Panc1 (cell line): Measurements from ENCODE around the gene PHKB. TPM values are rescaled to one million over a fixed set of nuclear protein-coding genes. Genes with fewer than 3 reads are reported as not detected.

ENCODE experiments used
- ATAC-seq: fragments of 200-7000 bp; cut with Tn5 transposase; 2 replicates; pipeline ENCODE4 v1.9.1; 2020; ENCODE audit warnings: mild to moderate bottlenecking, moderate library complexity
- BruUV-seq: library from RNA; stranded (reverse); fragments of 400-500 nt; replicated peaks from 2 replicates; lab custom pipeline; 2021; lab: Mats Ljungman, UMichigan
- CTCF ChIA-PET: fragments of 300-600 bp; sonication (Branson Sonifier 250); formaldehyde crosslinking; loops from one replicate; lab custom pipeline; 2022; ENCODE audit warnings: antibody characterized with exemption; lab: Charles Lee
- POLR2A ChIA-PET: fragments of 300-600 bp; sonication (Branson Sonifier 250); formaldehyde crosslinking; loops from one replicate; lab custom pipeline; 2022; ENCODE audit warnings: antibody characterized with exemption; lab: Charles Lee
- DNase-seq: peaks from one replicate; pipeline ENCODE4 v3.0.0-alpha.2; 2010; ENCODE audit warnings: low read depth, low spot score
- H3K27ac ChIP-seq: 2 replicates; pipeline ENCODE4 v1.5.1; 2011; ENCODE audit warnings: mild to moderate bottlenecking, low read length, inconsistent platforms
- H3K27me3 ChIP-seq: fragments of 200-500 bp; sonication (Bioruptor generic); 2 replicates; pipeline ENCODE4 v1.6.0; 2014; ENCODE audit warnings: low read length, inconsistent platforms; ENCODE audit not compliant: control insufficient read depth, insufficient read depth
- H3K36me3 ChIP-seq: fragments of 200-500 bp; sonication (Bioruptor generic); 2 replicates; pipeline ENCODE4 v1.5.1; 2014; ENCODE audit warnings: inconsistent platforms, mild to moderate bottlenecking, low read length, moderate library complexity; ENCODE audit not compliant: control insufficient read depth, insufficient read depth
- H3K4me1 ChIP-seq: 2 replicates; pipeline ENCODE4 v1.5.1; 2011; ENCODE audit warnings: inconsistent platforms, mild to moderate bottlenecking, low read length, moderate library complexity; ENCODE audit not compliant: control insufficient read depth, insufficient read depth
- H3K4me3 ChIP-seq, 2 experiments: 2 replicates each; pipeline ENCODE4 v1.5.1; 2011 to 2012; ENCODE audit warnings: low read depth in 2 of 2, low read length in 2 of 2, mild to moderate bottlenecking in 2 of 2, inconsistent platforms in 1 of 2, moderate library complexity in 1 of 2
- H3K9me3 ChIP-seq: fragments of 200-500 bp; sonication (Bioruptor generic); 2 replicates; pipeline ENCODE4 v1.5.1; 2014; ENCODE audit warnings: low read depth, mild to moderate bottlenecking, inconsistent platforms, low read length, moderate library complexity; ENCODE audit not compliant: control insufficient read depth, insufficient read depth
- CTCF ChIP-seq: fragments of 450-650 bp; IDR thresholded peaks from 2 replicates; pipeline ENCODE4 v1.5.1; 2017; ENCODE audit warnings: mild to moderate bottlenecking
- POLR2AphosphoS5 ChIP-seq: IDR thresholded peaks from 2 replicates; pipeline ENCODE4 v1.6.1; 2012; ENCODE audit warnings: mild to moderate bottlenecking, low read depth, low read length, moderate library complexity
- REST ChIP-seq, 2 experiments: IDR thresholded peaks; 2 replicates each; pipeline ENCODE4 v1.6.1; 2011 to 2012; ENCODE audit warnings: low read depth in 2 of 2, control low read depth in 1 of 2, low read length in 1 of 2, mild to moderate bottlenecking in 1 of 2, moderate library complexity in 1 of 2; ENCODE audit not compliant: insufficient read depth in 1 of 2
- SIN3A ChIP-seq: IDR thresholded peaks from 2 replicates; pipeline ENCODE4 v1.6.1; 2012; ENCODE audit warnings: low read depth, mild to moderate bottlenecking, low read length, moderate library complexity, borderline replicate concordance; ENCODE audit not compliant: insufficient read depth
- TCF7L2 ChIP-seq: IDR thresholded peaks from 2 replicates; pipeline ENCODE4 v1.6.1; 2011; ENCODE audit warnings: mild to moderate bottlenecking, low read depth, low read length, inconsistent platforms
- in situ Hi-C: cut with HindIII; loops from 2 replicates; pipeline ENCODE4 v1.10.0; 2016; ENCODE audit warnings: low sequenced_read_pairs, low pct_unique_long_range_greater_than_20kb
- intact Hi-C: fragments of 100-400 bp; cut with micrococcal nuclease; formaldehyde crosslinking; loops from one replicate; pipeline ENCODE4 v1.10.0; 2022; ENCODE audit not compliant: unreplicated experiment
- total RNA-seq: library from RNA; stranded (reverse); gene quantifications from one replicate; pipeline ENCODE4 v1.2.1, GENCODE V29; 2021; ENCODE audit not compliant: unreplicated experiment

Gene PHKB
- total RNA-seq, 1 experiment from 2014 or later = 29.5 TPM

DNA sequence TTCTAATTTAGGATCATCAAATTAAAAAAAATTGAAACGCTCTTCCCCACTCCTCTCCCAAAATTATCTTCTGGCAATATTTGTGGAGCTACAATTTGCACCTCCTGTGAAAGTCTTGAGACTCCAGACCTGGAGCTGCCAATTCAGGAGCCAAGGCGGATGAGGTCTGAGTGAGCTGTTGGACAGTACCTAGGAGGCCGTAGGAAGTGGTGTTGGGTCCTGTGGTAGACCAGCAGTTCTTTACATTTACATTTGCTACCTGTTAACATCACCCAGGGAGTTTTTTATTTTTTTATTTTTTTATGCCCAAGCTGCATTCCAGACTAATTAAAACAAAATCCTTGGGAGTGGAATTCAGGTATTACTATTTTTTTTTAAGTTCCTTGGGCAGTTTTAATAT lies 271.0 kb downstream of the PHKB start:
- H3K27me3 ChIP-seq = no peaks in the 10 kb centered on the region
- no TSS peak for BruUV-seq
- no peaks in the 10 kb centered on the region for H3K4me1 ChIP-seq
- no peak overlapping the region for H3K4me3 ChIP-seq
- TF ChIP-seq CTCF = no peak
- no peak for TF ChIP-seq SIN3A
- no peak for TF ChIP-seq REST (IDR thresholded peaks at IDR 0.05; ENCODE audit: insufficient read depth in 1 of 2, low read depth in 2 of 2, low read length in 1 of 2)
- no peak for TF ChIP-seq POLR2AphosphoS5
- TF ChIP-seq TCF7L2 = no peak
- no peak for DNase-seq
- in situ Hi-C loops = no loop called here
- ChIA-PET CTCF (no interaction called here), POLR2A (no interaction called here)
- ATAC-seq = no peak
- no peaks in the 10 kb centered on the region for H3K36me3 ChIP-seq
- no peak overlapping the region for H3K27ac ChIP-seq
- intact Hi-C loops = no loop called here
- no peaks in the 10 kb centered on the region for H3K9me3 ChIP-seq

DNA sequence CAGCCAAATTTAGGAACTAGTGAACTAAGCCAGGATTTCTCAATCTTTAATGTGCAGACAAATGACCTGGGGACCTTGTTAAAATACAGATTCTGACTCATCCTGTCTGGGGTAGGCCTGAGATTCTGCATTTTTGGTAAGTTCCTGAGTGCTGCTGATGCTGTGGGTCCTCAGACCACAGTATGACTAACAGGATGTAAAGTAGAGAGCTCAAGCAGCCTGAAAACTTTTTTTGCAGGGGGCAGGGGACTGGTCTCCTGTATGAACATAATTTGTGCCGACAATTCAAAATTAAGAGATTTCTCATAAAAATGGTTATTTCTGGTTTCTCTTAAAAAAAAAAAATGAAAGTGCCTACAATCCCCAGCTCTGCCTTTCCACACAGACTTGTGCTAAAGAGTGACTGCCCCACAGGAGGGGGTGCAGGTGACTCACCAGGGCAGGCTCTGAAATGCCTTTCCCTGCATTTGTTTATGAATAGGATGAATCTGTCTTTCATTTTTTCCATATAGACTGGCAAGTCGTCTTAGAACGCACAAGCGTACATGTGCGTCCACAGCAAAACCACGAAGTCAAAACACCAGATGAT lies 271.5 kb downstream of the PHKB start:
- Histone ChIP-seq H3K4me3 (no peak overlapping the region), H3K36me3 (no peaks in the 10 kb centered on the region), H3K27me3 (no peaks in the 10 kb centered on the region), H3K27ac (no peak overlapping the region), H3K9me3 (no peaks in the 10 kb centered on the region), H3K4me1 (no peaks in the 10 kb centered on the region)
- intact Hi-C loops = no loop called here
- in situ Hi-C loops = no loop called here
- ChIA-PET CTCF (no interaction called here), POLR2A (no interaction called here)
- DNase-seq (peak; percentile 57), ATAC-seq (no peak)
- TF ChIP-seq CTCF (no peak), REST (IDR thresholded peaks at IDR 0.05; ENCODE audit: insufficient read depth in 1 of 2, low read depth in 2 of 2, low read length in 1 of 2) (no peak), POLR2AphosphoS5 (no peak), SIN3A (no peak), TCF7L2 (no peak)
- no TSS peak for BruUV-seq
